Activated B cell treated with CpG ODN at 0.5 μM for 24 hours (primary cell): Measurements from ENCODE around the gene EGR1. TPM values are rescaled to one million over a fixed set of nuclear protein-coding genes. Genes with fewer than 3 reads are reported as not detected.
A peak's percentile ranks its signal among the peaks of the same experiment; 100 is the strongest.

Experiments
- ATAC-seq: fragments of 200-7000 bp; cut with Tn5 transposase; one replicate; pipeline ENCODE4 v1.10.0; 2021; ENCODE audit warnings: low read depth, mild to moderate bottlenecking, moderate library complexity
- CTCF ChIA-PET: fragments of 350-600 bp; sonication (Branson Sonifier 250); formaldehyde crosslinking; loops from one replicate; lab custom pipeline; 2021; ENCODE audit warnings: antibody characterized with exemption; lab: Charles Lee
- POLR2A ChIA-PET: fragments of 350-600 bp; sonication (Branson Sonifier 250); formaldehyde crosslinking; loops from one replicate; lab custom pipeline; 2021; ENCODE audit warnings: antibody characterized with exemption; lab: Charles Lee
- DNase-seq: peaks from one replicate; pipeline ENCODE4 v3.0.0; 2022
- H3K27ac Mint-ChIP-seq: one replicate; pipeline ENCODE4 v1.8.0; 2020; ENCODE audit warnings: mixed read lengths
- H3K27me3 Mint-ChIP-seq: one replicate; pipeline ENCODE4 v1.8.0; 2021; ENCODE audit warnings: mixed read lengths
- H3K36me3 Mint-ChIP-seq: one replicate; pipeline ENCODE4 v1.8.0; 2021; ENCODE audit warnings: low read depth, mixed read lengths
- H3K4me1 Mint-ChIP-seq: one replicate; pipeline ENCODE4 v1.8.0; 2021; ENCODE audit warnings: mixed read lengths
- H3K4me3 Mint-ChIP-seq: one replicate; pipeline ENCODE4 v1.8.0; 2020; ENCODE audit warnings: mild to moderate bottlenecking, mixed read lengths
- H3K9me3 Mint-ChIP-seq: one replicate; pipeline ENCODE4 v1.8.0; 2020; ENCODE audit warnings: mixed read lengths
- intact Hi-C: fragments of 100-400 bp; cut with micrococcal nuclease; formaldehyde crosslinking; loops from one replicate; pipeline ENCODE4 v1.15.1; 2024
- total RNA-seq: library from RNA; stranded (reverse); gene quantifications from 2 replicates; pipeline ENCODE4 v1.2.3, GENCODE V29; 2022
- TF ChIP-seq, protein P1 (sequence below): fragments of 200-600 bp; IDR thresholded peaks from one replicate; pipeline ENCODE4 v1.8.0; 2022; ENCODE audit warnings: antibody characterized with exemption, mild to moderate bottlenecking

Gene EGR1
- total RNA-seq, 1 donor from 2014 or later: 14.2 TPM

- no peak for DNase-seq
- Mint-ChIP-seq H3K9me3 (no peaks in the 10 kb centered on the region), H3K27me3 (no peaks in the 10 kb centered on the region), H3K27ac (no peak overlapping the region), H3K4me1 (peaks cover 12% of the 10 kb centered on the region), H3K4me3 (peak overlapping the region; percentile 82), H3K36me3 (peaks cover 38% of the 10 kb centered on the region)
- intact Hi-C loops: no loop called here
- TF ChIP-seq, protein P1, sequence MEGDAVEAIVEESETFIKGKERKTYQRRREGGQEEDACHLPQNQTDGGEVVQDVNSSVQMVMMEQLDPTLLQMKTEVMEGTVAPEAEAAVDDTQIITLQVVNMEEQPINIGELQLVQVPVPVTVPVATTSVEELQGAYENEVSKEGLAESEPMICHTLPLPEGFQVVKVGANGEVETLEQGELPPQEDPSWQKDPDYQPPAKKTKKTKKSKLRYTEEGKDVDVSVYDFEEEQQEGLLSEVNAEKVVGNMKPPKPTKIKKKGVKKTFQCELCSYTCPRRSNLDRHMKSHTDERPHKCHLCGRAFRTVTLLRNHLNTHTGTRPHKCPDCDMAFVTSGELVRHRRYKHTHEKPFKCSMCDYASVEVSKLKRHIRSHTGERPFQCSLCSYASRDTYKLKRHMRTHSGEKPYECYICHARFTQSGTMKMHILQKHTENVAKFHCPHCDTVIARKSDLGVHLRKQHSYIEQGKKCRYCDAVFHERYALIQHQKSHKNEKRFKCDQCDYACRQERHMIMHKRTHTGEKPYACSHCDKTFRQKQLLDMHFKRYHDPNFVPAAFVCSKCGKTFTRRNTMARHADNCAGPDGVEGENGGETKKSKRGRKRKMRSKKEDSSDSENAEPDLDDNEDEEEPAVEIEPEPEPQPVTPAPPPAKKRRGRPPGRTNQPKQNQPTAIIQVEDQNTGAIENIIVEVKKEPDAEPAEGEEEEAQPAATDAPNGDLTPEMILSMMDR: no peak
- CTCF ChIA-PET: interaction anchor here (0.6 to 1.7 kb wide), 2 partner anchors 65 to 376 kb away, joined by 3 to 8 read pairs; no protein-coding TSS in a partner anchor
- POLR2A ChIA-PET: interaction anchor here (1.5 kb wide), 1 partner anchor 105 kb away, joined by 4 read pairs; the partner anchor contains the start of gene ETF1
- ATAC-seq: peak; percentile 5
Observed at GRCh38 chr5:138438003-138438723, 27.1 kb upstream of the EGR1 start.

- ATAC-seq (peak; percentile 84), DNase-seq (peak; percentile 55)
- H3K4me3 Mint-ChIP-seq: peak within 1 kb of the TSS; percentile 82
- TF ChIP-seq, protein P1: no peak
- intact Hi-C loops: no loop called here
- ChIA-PET CTCF (interaction anchor here (0.6 to 1.7 kb wide), 2 partner anchors 65 to 376 kb away, joined by 3 to 8 read pairs; no protein-coding TSS in a partner anchor), POLR2A (interaction anchor here (1.5 kb wide), 1 partner anchor 104 kb away, joined by 4 read pairs; the partner anchor contains the start of gene ETF1)
- peaks cover 12% of the 10 kb centered on the region for H3K4me1 Mint-ChIP-seq
- H3K9me3 Mint-ChIP-seq: no peaks in the 10 kb centered on the region
- H3K36me3 Mint-ChIP-seq: peaks cover 31% of the 10 kb centered on the region
- no peak within 1 kb of the TSS for H3K27ac Mint-ChIP-seq
- no peaks in the 10 kb centered on the region for H3K27me3 Mint-ChIP-seq
Observed at GRCh38 chr5:138438724-138439476, 26.4 kb upstream of the EGR1 start, which contains the start of gene REEP2. Gene REEP2, plus strand, starts transcription at chr5:138439057. Its CDS starts 152 bp downstream, at chr5:138439209.

DNA sequence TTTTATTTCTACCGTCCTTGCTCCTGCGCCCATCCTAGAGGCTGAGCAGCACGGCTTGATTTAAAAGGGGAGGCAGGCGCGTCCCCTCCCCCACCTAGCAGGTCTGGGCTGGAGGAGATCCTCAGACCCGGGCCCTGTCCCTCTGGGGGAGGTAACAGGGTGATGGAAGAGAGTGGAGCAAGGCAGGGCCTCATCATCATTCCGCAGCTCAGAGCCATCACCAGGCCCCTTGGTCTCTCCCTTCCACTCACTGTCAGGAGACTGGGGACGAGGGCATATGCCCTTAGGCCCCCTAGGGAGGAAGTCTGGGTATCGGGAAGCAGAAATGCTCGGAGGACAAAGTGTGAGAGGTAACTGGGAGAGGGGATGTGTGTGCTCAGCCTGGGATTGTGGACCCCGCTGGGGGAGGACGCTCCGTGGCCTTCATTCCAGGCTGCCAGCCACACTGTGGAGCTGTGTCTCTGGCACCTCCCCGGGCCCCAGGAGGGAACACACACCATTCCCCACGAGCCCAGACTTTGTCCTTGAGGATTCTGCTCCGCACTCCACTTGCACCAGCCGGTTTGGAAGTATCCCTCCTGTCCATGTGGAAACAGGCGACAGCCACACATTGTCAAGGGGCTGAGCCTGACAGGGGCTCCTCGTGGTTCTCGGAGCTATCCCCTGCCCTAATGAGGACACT, 25.7 kb upstream of the EGR1 start:
- DNase-seq: no peak
- no peaks in the 10 kb centered on the region for H3K27me3 Mint-ChIP-seq
- H3K4me1 Mint-ChIP-seq: peaks cover 12% of the 10 kb centered on the region
- H3K9me3 Mint-ChIP-seq: no peaks in the 10 kb centered on the region
- ChIA-PET POLR2A (no interaction called here), CTCF (no interaction called here)
- TF ChIP-seq, protein P1: no peak
- H3K36me3 Mint-ChIP-seq: peaks cover 25% of the 10 kb centered on the region
- intact Hi-C loops: no loop called here
- no peak for ATAC-seq
- H3K27ac Mint-ChIP-seq: no peak overlapping the region
- H3K4me3 Mint-ChIP-seq: peak overlapping the region; percentile 78

DNA sequence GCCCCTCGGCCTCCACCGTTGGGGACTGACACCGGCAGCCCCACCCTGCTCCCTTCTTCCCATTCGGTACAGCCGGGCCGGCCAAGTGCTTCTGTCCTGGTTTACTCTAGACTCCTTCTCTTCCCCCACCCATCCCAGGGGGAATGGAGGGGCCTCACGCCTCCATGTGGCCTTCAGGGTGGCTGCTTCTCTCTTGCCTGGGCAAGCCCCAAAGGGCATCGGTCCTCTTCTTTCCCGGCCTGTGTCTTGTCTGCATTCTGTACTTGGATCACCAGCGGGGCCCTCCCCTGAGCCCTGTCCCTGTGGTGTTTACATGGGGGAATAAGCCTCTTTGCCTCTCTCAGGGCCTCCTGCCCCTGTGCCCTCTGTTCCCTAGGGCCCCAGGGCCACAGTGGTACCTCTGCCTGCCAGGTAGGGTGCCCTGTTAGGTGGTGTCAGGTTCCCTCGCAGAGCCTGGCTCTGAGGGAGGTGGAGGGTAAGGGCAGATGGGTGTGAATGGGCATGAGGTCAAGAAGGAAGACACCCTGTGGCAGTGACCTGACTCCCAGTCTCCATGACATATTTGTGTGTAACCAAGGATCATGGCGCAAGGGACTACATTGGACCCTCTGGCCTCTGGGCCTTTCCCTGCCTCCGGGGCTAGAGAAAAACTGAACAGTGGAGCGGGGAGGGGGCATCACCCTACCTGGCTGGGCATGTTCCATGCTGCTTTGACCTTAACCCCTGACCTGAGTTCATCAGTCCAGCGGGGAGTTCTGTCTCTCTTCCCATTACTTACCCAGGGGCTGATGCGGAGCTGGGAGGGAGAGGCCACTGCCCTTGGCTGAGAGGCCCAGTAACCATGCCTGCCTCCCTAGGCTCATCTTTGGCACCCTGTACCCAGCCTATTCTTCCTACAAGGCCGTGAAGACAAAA, 24.9 kb upstream of the EGR1 start:
- no peak for DNase-seq
- Mint-ChIP-seq H3K36me3 (peaks cover 17% of the 10 kb centered on the region), H3K27ac (no peak overlapping the region), H3K4me3 (peak overlapping the region; percentile 78), H3K9me3 (no peaks in the 10 kb centered on the region), H3K4me1 (peaks cover 12% of the 10 kb centered on the region), H3K27me3 (no peaks in the 10 kb centered on the region)
- ChIA-PET POLR2A (no interaction called here), CTCF (no interaction called here)
- intact Hi-C loops: no loop called here
- TF ChIP-seq, protein P1: no peak
- no peak for ATAC-seq
